Glutamatergic neuron (in vitro differentiated cells): Measurements from ENCODE around the gene GNG4. TPM values are rescaled to one million over a fixed set of nuclear protein-coding genes. Genes with fewer than 3 reads are reported as not detected.
"Not testable (repeated sequence)": the region's sequence is repeated elsewhere in the genome, so short reads cannot be mapped to it uniquely, and the experiment has no call there.

Experiments used
- DNase-seq: peaks from one replicate; pipeline ENCODE4 v3.0.0; 2022
- H3K27ac Mint-ChIP-seq: one replicate; pipeline ENCODE4 v1.8.0; 2020; ENCODE audit warnings: mild to moderate bottlenecking, mixed read lengths, inconsistent platforms; ENCODE audit not compliant: unreplicated experiment
- H3K27me3 Mint-ChIP-seq: one replicate; pipeline ENCODE4 v1.8.0; 2020; ENCODE audit warnings: mild to moderate bottlenecking, moderate library complexity, mixed read lengths, inconsistent platforms; ENCODE audit not compliant: unreplicated experiment
- H3K36me3 Mint-ChIP-seq: one replicate; pipeline ENCODE4 v1.8.0; 2020; ENCODE audit warnings: mild to moderate bottlenecking, mixed read lengths, inconsistent platforms; ENCODE audit not compliant: unreplicated experiment
- H3K4me1 Mint-ChIP-seq: one replicate; pipeline ENCODE4 v1.8.0; 2020; ENCODE audit warnings: mild to moderate bottlenecking, low read depth, mixed read lengths, inconsistent platforms; ENCODE audit not compliant: unreplicated experiment
- H3K4me3 Mint-ChIP-seq: one replicate; pipeline ENCODE4 v1.8.0; 2020; ENCODE audit warnings: mild to moderate bottlenecking, mixed read lengths, inconsistent platforms; ENCODE audit not compliant: unreplicated experiment
- H3K9me3 Mint-ChIP-seq: one replicate; pipeline ENCODE4 v1.8.0; 2020; ENCODE audit warnings: mild to moderate bottlenecking, moderate library complexity, mixed read lengths, inconsistent platforms; ENCODE audit not compliant: unreplicated experiment
- CTCF ChIP-seq: fragments of 200-600 bp; sonication (generic); IDR thresholded peaks from one replicate; pipeline ENCODE4 v1.5.0; 2021; ENCODE audit not compliant: partially characterized antibody, unreplicated experiment
- total RNA-seq: library from RNA; stranded (reverse); fragmentation: NEBNext Ultra II Directional; extraction: Animal tissue kit (Norgen Biotek cat#: 25700); gene quantifications from one replicate; pipeline ENCODE4 v1.2.1, GENCODE V29; 2021; ENCODE audit not compliant: unreplicated experiment

The GNG4 gene
- total RNA-seq, 1 donor from 2014 or later, result 124 TPM

GRCh38 chr1:235549351-235550139, 100.0 kb downstream of the GNG4 start:
- H3K36me3 Mint-ChIP-seq, result peaks cover 10% of the 10 kb centered on the region
- no peak for TF ChIP-seq CTCF
- H3K4me3 Mint-ChIP-seq, result no peak overlapping the region
- H3K27me3 Mint-ChIP-seq, result peaks cover 6% of the 10 kb centered on the region
- H3K4me1 Mint-ChIP-seq, result no peaks in the 10 kb centered on the region
- peaks cover 2% of the 10 kb centered on the region for H3K9me3 Mint-ChIP-seq
- DNase-seq, result no peak
- no peak overlapping the region for H3K27ac Mint-ChIP-seq

DNA sequence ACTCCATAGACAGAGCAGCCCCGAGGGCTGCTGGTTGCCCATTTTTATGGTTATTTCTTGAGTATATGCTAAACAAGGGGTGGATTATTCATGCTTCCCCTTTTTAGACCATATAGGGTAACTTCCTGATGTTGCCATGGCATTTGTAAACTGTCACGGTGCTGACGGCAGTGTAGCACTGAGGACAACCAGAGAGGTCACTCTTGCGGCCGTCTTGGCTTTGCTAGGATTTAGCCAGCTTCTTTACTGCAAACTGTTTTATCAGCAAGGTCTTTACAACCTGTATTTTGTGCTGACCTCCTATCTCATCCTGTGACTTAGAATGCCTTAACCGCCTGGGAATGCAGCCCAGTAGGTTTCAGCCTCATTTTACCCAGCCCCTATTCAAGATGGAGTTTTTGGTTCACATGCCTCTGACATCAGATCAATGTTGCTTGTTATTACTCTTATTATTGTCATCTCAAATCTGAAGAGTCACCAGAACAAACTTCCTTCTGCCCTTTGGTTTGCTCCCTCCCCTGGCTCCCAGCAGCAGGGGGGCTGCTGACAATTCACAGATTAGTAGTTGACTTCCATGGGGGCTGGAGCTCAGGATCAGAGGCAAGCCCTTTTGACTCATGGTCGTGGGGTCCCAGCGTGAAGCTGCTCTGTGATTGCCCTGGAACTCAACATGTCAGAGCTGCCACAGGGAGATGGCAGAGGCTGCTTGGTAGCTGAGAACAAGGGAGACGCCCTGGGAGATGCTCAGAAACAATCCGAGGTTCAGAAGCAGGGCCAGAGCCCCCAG, 103.0 kb downstream of the GNG4 start:
- not testable (repeated sequence) for H3K27ac Mint-ChIP-seq, H3K4me3 Mint-ChIP-seq, H3K27me3 Mint-ChIP-seq, H3K9me3 Mint-ChIP-seq, DNase-seq, H3K36me3 Mint-ChIP-seq, H3K4me1 Mint-ChIP-seq

DNA sequence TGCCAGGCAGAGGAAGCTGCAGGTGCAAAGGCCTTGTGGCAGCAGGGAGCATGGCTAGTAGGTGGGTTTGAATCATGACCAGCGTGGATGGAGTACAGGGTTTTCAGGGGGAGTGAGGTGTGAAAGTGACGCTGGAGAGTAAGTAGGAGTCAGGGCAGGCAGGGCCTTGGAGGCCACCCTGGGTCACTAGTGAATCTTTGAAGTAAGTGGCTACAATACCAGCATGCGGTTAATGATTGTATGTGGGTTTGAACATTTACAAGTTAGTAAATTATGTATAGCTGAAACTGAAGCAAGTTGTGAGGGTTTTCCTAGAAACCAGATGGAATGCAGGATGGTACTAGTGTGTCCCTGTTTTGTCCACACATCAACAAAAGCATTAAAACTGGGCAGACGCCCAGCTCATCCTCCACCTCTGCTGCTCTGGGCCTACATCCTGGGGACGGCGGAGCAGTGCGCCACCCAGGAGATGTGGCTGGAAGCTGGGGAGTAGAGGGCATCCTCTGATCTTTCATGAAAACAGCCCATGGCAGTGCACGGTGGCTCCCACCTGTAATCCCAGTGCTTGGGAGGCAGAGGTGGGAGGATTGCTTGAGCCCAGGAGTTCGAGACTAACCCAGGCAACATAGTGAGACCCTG, 104.2 kb downstream of the GNG4 start:
- H3K27me3 Mint-ChIP-seq, result peaks cover 3% of the 10 kb centered on the region
- no peaks in the 10 kb centered on the region for H3K4me1 Mint-ChIP-seq
- no peak overlapping the region for H3K4me3 Mint-ChIP-seq
- no peak for DNase-seq
- no peak overlapping the region for H3K27ac Mint-ChIP-seq
- peaks cover 5% of the 10 kb centered on the region for H3K36me3 Mint-ChIP-seq
- peaks cover 2% of the 10 kb centered on the region for H3K9me3 Mint-ChIP-seq
- no peak for TF ChIP-seq CTCF

- H3K4me3 Mint-ChIP-seq, DNase-seq, H3K27ac Mint-ChIP-seq, H3K4me1 Mint-ChIP-seq, H3K27me3 Mint-ChIP-seq, H3K36me3 Mint-ChIP-seq, H3K9me3 Mint-ChIP-seq: not testable (repeated sequence)
Measured at GRCh38 chr1:235542845-235543244, 106.7 kb downstream of the GNG4 start.

- no peak for TF ChIP-seq CTCF
- no peak for DNase-seq
- peaks cover 5% of the 10 kb centered on the region for H3K36me3 Mint-ChIP-seq
- H3K27me3 Mint-ChIP-seq, result peaks cover 4% of the 10 kb centered on the region
- no peaks in the 10 kb centered on the region for H3K9me3 Mint-ChIP-seq
- H3K4me3 Mint-ChIP-seq, result no peak overlapping the region
- H3K4me1 Mint-ChIP-seq, result no peaks in the 10 kb centered on the region
- no peak overlapping the region for H3K27ac Mint-ChIP-seq
Measured at GRCh38 chr1:235533476-235534168, 116.0 kb downstream of the GNG4 start.
